ENCODE data around the gene VEGFA.

GRCh38 chr6:43736844-43737243 lies 33.2 kb upstream of the VEGFA start:
- TF ChIP-seq POLR2A (IDR thresholded peaks at IDR 0.05) = no peak
- no peak for TF ChIP-seq CTCF (IDR thresholded peaks at IDR 0.05)
- no peak for TF ChIP-seq EP300 (IDR thresholded peaks at IDR 0.05)
